ENCODE data around the gene CACHD1.
"Not testable (repeated sequence)": the region's sequence is repeated elsewhere in the genome, so short reads cannot be mapped to it uniquely, and the experiment has no call there.

Gene CACHD1

DNA sequence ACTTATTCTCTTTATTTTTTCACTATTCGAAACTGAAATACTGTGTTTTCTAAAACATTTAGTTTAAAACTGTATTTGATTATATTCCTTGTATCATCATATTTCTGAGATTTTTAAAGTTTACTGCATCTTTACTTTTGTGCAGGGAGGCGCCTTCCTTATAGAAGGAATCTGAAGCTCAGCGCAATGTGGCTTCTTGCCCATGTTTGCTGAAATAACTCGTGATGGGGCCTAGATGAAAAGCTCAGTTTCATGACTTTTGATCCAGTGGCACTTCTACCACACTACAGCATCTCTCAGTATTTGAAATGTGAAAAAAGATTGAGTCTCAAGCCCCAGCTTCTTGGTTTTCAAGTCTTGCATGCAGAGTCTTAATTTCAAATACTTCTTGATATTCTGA lies 28.4 kb downstream of the CACHD1 start:
- DNase-seq = no peak

DNA sequence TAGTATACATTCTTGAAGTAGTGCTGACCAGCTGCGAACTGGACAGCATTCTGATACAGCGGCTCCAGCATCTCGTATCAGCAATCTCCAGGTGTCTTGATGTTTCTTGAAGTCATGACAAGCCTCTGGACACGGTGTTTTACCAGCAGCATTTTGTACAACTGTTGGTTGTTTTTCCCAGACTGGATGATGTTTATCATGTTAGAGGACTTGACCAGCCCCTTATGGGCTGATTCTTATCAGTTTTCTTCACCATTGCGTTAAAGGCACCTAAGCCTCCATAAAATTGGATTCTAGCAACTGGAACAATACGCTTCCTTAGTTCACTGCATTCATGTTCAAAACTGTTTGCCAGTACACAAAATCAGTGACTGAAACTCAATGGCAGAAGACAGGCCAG lies 29.1 kb downstream of the CACHD1 start:
- DNase-seq = no peak

DNA sequence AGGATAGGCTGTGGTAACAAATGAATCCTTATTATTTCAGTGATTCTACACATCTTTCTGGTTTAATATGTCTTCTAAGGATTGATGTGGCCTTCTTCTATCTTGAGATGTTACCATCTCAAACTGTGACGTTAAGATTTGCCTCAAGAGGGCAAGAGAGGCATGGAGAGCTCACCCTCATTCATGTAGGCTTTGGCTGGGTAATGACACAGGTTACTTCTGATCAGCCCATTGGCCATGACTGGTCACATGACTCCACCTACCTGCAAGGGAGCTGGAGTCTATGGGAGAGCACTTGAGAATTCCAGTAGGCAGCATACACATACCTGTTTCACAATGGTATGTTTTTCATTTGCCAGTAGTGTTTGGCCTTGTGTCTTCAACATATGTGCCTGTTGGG lies 30.0 kb downstream of the CACHD1 start:
- no peak for DNase-seq

DNA sequence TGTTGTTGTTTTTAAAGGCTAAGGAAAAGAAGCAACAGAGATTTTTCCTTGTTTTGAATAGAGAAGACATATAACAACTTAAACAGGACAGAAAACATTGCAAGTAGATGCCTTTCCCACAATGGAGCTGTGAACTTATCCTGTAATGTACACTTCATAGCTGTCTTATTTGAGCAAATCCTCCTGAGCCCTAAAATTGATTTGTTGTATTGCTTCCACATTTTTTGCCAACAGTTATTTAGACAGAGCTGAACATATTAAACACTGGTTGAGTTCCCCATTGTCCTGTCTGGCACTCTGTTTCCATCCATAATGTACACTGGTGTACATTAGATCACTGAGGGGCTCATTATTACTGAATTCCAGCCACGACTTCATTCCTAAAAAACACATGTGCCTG lies 32.2 kb downstream of the CACHD1 start:
- no peak for DNase-seq

DNA sequence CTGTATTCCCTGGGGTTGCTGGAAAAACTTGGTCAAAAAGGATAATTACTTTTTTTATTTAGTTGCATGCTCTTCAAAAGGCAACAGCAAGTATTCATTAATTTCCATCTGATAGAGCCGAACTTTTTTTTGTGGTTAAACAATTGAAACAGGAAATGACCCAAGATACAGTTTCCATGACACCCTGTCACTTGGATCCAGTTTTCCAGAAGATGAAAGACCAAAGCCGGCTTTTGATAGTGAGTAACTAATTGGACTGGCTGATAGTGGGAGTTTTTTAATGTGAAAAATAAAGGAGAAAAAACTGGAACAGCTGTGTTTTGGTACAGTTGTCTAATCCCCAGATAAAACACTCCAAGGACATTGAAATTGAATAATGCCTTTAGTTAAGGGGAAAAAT lies 33.0 kb downstream of the CACHD1 start:
- DNase-seq = no peak

DNA sequence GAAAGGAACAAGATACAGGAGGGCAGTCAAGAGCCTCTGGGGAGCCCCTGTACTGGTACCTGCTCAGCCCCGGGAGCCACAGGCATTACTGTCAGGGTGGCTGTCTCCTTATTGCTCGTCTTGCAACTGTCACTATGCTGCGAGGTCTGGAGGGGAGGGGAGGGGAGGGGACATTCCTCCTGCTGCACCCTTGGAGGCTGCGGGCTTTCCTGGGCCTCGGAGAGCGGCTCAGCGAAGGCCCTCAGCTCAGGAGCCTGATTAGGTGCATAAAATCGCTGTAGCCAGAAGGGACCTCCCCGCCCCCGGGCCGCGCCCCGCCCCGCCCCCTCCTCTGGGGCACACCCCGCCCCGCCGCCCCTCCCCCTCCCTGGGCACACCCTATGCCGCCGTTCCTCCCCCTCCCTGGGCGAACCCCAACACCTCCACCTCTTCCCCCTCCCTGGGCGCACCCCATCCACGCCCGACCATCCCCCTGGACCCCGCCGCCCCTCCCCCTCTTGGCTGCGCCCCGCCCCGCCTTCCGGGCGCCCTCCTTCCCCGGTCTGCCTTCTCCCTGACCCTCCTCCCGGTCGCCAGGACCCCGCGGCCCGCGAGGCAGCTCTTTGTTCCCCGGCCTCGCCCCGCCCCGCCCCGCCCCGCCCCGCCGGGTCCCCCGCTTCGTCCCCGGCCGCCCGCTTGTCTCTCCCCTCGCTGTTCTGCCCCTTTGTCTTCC lies 35.5 kb downstream of the CACHD1 start:
- DNase-seq = no peak

DNA sequence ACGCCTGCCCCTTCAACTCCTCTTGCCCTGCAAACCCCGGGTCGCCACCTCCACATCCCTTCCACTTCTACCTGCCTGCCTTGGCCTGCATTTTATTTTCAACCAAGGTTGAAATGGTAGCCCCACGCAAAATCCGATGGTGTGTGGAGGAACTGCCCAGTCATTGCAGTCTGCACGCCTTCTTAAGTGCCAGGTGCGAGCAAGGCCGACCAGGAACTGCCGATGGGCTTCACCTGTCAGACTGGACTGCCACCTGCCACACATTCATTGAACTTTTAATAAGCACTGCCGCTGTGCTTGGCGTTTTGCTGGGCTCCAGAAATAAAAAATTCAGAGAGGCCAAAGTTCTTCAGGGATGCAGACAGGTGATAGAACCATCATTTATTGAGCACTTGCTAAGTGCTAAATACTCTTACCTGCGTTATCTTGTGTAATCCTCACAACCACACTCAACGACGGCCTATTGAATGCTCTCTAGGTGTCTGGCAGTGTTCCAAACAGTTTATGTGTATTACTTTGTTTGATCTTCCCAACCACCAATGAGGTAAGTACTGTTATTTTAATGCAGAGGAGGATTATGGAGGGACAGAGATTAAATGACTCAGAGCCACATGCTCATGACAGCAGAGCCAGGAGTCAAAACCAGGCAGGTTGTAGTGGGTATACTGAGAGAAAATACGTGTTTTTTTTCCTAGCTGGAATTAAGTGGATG lies 36.2 kb downstream of the CACHD1 start:
- no peak for DNase-seq

DNA sequence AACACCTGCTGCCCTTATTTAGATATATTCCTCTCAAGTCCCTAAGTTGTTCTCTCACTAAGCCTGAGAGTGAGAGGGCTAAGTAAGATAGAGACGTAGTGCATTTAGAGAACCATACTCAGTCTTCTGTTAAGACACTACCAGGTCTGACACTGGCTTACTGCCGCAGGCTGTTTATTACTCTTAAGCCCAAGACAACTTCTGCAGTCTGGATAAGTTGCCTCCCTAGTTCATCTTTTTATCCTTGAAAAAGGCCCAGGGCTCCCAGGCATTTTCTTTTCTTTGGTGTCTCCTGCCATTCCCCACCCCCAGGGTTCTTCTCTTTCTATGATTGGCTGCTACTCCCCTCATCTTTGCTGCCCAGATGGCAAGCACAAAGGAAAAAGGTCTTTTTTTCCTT lies 38.7 kb downstream of the CACHD1 start:
- no peak for DNase-seq

DNA sequence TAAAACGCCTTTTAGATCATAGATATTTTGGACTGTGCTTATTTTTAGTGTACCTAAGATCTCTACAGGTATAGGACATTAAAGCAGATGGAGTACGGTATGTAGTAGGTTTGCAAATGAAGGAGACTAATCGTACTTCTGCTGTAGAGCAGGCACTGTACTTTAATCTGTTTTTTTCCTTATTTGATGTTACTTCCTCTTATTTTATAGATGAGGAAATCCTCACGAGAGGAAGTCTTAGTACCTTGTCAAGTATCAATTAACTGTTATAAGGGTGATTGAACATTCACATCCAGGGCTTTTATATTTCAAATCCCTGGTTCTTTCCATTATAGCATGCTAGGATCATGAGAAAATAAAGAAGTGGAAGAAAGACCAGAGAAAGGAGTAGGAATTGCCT lies 41.1 kb downstream of the CACHD1 start:
- no peak for DNase-seq

DNA sequence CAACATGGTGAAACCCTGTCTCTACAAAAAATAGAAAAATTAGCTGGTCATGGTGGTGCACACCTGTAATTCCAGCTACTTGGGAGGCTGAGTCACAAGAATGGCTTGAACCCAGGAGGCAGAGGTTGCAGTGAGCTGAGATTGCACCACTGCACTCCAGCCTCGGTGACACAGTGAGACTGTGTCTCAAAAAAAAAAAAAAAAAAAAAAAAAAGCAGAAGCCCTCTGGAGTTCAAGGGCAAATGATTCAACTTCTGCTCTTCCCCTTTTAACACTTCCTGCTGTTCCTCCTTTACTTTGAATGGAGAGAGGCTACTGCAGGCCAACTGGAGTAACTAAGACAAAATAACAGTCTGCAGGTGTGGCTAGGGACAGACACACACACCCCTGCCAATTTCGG lies 42.3 kb downstream of the CACHD1 start:
- not testable (repeated sequence) for DNase-seq

DNA sequence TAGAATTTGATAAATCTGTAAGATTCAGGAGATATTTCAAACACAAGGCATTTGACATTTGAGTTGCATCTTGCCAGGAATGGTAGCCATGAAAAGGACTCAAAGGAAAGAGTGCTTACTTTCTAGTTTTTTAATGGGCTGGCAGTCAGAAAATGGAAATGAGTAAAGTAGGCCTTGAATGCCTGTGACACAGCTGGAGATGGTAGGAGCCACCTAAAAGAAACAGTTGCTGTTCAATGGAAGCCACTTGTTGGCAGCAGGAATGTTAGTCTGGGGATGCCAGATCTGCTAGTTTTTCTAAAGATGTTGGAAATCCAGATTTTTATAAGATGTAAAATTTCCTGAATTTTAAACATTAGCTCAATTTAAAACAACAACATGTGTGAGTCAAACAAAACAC lies 43.6 kb downstream of the CACHD1 start:
- no peak for DNase-seq

DNA sequence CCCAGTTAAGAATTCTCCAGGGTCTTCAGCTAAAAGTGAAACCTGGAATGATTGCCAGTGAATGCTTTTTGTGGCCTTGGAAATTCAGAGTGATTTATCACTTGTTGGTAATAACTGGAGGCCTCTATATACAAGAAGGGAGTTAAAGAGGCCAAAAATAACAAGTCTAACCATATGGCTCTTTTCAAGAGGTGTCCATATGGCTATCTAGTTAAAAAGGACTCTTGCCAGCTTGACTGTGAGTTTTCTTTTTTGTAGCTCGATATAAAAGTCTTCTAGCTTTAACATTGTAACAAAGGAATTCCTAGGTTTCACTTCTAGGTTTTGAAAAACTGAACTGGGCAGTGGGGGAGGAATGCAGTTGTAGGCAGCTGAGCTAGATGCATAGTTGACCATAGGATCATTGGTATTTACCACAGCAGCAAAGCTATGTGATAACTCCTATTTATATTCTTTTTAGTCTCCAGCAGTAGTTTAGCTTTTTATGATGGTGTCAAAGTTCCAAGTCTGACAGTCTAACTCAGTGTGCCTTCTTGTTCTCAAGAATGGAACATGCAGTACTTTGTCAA lies 44.4 kb downstream of the CACHD1 start:
- peak; percentile 97 for DNase-seq

DNA sequence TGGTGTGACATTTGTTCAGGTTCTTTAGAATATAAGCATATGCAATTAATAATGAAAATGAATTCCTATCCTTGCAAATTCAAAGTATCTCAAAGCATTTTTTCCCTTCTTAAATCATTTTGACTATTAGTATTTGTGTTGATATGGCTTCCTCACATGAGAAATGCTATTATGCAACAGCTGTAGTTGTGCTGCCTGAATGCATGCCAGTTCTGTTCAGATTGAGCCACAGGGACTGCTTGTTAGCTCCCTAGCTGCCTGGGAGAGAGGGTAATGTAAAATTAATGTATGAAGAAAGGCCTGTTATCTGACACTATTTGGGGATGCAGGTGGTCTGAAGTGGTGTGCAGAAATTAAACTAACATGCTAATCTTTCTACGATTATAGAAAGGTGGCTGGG lies 45.5 kb downstream of the CACHD1 start:
- peak; percentile 86 for DNase-seq

DNA sequence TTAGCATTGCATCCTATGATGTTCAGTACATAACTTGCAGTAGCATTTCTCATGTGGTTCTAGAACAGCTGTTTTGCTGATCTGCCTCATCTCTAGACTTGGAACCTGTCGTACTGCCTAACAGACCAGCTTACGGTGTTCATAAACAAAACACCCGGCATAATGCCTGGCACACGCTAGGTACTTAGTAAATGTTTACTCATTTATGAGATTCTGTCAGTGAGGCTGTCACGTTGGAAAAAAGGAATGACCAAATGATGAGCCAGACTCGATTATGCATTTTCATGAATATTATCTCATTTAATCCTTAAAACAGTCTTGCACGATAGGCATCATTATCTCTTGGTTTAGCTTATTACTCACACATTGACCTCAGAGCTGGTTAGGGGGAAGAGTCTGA lies 46.4 kb downstream of the CACHD1 start:
- DNase-seq = no peak

DNA sequence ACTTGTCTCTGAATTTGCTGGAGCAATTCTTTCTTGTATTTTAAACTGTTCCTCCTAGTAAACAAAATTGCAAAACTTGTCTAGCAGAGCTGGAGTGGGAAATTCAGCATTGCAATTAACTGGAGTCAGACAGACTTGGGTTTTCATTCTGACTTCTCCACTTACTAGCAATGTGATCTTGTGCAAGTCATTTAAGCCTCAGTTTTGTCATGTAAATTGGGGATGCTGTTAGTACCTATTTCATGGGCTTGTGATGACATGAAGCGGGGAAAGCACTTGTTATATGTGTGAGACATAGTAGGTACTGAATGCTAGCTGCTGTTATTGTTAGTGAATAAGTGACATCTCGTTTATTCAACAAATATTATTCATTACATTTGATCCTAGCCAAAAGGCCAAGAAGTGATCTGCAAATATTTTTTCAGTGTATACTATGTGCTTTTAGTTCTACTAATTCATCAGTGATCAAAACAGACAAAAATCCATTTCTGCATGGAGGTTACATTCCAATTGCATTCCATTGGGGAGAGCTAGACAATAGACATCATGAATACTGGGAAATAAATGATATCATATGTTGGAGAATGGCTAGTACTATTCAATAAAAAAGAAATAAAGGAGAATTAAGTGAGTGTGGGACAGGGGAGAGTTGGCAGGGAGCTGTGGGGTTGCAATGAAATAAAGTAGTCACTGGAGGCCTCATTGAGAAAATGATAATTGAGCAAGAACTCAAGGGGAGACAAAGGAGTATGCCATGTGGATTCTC lies 47.1 kb downstream of the CACHD1 start:
- DNase-seq = peak; percentile 89

DNA sequence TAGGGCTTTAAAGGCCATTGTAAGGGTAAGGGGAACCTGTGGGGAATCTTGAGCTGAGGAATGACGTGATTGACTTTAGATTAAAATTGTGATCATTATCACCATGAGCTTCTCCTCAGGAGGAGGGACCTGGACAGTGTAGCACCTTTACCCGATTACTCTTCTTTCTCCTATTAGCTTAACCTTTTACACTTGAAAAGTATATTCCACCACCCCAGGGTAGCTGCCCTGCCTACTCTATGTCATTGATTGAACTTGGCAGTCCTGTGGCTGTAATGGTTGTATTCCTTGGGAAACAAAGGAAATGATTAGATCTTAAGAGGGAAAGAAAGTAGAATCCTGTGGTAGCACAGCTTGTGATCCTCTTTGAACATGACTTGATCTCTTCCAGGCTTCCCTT lies 47.7 kb downstream of the CACHD1 start:
- no peak for DNase-seq

DNA sequence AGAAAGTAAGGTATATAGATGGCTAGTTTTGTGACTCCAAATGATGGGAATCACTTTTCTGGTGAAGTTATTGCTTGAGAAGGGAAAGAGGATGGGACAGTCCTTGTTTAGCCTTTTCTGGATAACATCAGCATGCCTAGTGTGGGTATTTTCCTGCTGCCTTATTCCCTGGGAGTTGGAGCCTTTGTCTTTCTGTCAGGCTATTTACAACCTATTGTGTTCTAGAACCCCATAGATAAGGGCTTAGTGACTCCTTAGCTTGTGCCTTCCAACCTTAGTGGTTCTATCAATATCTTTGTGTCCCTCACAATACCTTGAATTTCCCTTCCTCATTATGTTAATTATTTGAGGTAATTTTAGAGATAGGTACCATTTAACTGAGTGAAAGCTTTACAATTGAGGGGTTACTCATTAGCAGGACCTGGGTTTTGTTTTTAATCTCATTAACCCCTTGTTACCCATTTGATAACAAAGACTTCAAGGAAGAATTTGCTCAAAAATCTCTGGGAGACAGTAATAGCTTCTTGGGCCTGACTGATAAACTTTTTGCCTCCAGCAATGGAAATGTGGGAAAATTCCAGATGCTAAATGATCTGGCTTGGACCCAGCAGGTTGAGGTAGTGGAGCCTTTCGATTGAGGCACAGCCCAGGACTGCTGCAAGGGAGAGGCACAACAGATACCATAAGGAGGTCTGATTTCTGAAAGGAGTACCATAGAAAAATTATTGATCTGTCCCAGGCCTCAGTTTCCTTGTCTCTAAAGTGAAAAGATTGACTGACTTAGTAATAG lies 49.0 kb downstream of the CACHD1 start:
- DNase-seq = no peak

DNA sequence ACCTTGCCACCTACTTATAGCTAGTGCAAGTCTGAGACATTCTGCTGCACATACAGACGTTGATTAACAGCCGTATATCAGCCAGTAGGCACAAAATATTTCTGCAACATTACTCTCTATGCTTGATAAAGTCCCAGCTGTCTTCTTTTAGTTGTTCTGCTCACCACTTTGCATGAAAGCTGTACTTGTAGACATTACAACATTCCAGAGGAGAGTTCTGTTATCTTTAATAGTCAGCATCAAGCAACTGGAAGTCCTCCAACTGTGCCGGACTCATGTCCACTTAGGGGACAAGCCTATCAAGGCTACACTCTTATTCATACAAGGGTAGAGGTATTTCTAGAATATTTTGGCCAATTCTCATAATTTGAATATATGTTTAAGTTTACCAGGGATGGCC lies 50.0 kb downstream of the CACHD1 start:
- peak; percentile 59 for DNase-seq

DNA sequence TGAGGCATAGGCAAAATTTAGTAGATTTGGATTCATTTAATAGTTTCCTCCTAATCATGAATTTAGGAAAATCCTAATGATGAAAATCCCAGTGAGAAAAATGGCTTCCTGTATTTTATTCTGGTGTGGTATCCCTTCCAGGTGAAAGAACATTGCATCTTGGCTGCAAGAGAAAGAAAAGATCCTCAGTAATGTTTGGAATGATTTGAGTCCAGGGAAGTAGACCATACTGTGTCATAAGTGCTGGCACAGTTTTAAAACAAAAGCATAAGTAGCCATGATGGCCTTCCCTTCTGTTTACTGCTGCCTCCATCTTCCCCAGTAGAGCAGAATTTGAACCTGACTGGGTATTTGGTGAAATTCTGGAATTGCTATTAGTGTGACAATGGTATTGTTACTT lies 52.8 kb downstream of the CACHD1 start:
- no peak for DNase-seq

DNA sequence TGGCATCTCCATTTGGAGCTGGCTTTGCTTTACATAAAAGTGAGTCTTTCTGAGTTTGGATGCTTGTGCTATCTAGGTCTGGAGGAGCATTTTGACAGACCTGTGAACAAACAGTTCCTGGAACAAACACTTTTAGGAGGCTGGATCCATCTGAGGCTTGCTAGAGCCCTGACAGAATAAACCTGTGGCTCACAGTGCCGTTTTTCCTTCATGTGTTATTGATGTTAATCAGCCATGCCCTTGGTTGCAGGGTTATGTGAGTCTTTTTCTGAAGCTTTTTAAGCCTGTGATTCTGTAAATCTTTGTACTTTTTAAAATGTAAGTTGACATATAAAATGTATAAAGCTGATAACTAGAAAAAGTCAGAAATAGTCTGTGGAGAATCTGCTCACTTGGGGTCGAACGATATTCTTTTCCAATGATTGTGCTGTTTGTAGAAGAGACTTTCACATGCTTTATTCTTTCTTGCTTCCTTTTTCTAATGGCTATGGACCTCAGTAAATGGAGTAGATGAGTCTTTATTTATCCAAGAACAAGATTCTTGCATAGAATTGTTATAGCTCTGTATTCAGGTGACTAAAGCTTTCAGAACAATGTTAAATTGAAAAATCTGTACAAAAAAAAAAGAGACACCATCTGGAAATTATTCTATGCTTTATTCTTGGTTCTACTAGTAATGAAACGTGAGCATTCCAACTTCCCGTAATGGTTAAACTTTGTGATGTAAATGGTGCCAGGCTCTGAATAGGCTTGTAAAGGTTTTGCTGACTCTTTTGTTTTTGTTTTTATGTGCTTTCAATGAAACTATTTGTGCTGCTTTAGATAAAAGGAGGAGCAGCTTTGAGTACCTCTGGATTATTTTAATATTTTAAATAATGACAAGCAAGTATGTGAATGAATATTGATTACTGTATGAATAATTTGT lies 53.7 kb downstream of the CACHD1 start:
- DNase-seq = no peak

DNA sequence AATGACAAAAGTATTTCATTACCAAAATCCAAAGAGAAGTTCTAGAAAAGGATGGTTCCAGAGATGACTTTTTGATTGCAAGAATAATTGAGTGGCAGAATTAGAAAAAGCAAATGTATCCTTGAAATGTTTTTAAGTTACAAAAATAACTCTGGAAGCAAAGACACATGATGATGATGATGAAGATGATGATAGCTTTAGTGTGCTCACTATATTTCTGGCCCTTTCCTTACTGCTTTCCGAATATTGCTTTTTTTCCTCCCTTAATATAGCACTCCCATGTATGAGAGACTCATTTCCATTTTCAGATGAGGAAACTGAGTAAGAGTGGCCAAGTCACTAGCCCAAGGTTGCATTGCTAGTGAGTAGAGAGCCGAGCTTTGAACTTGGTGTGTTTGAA lies 54.7 kb downstream of the CACHD1 start:
- no peak for DNase-seq
